Glutamatergic neuron (in vitro differentiated cells): Measurements from ENCODE around the gene HNF4A. TPM values are rescaled to one million over a fixed set of nuclear protein-coding genes. Genes with fewer than 3 reads are reported as not detected.
A peak's percentile ranks its signal among the peaks of the same experiment; 100 is the strongest.

Source experiments
- DNase-seq: peaks from one replicate; pipeline ENCODE4 v3.0.0; 2022
- H3K27ac Mint-ChIP-seq: one replicate; pipeline ENCODE4 v1.8.0; 2020; ENCODE audit warnings: mild to moderate bottlenecking, mixed read lengths, inconsistent platforms; ENCODE audit not compliant: unreplicated experiment
- H3K27me3 Mint-ChIP-seq: one replicate; pipeline ENCODE4 v1.8.0; 2020; ENCODE audit warnings: mild to moderate bottlenecking, moderate library complexity, mixed read lengths, inconsistent platforms; ENCODE audit not compliant: unreplicated experiment
- H3K36me3 Mint-ChIP-seq: one replicate; pipeline ENCODE4 v1.8.0; 2020; ENCODE audit warnings: mild to moderate bottlenecking, mixed read lengths, inconsistent platforms; ENCODE audit not compliant: unreplicated experiment
- H3K4me1 Mint-ChIP-seq: one replicate; pipeline ENCODE4 v1.8.0; 2020; ENCODE audit warnings: mild to moderate bottlenecking, low read depth, mixed read lengths, inconsistent platforms; ENCODE audit not compliant: unreplicated experiment
- H3K4me3 Mint-ChIP-seq: one replicate; pipeline ENCODE4 v1.8.0; 2020; ENCODE audit warnings: mild to moderate bottlenecking, mixed read lengths, inconsistent platforms; ENCODE audit not compliant: unreplicated experiment
- H3K9me3 Mint-ChIP-seq: one replicate; pipeline ENCODE4 v1.8.0; 2020; ENCODE audit warnings: mild to moderate bottlenecking, moderate library complexity, mixed read lengths, inconsistent platforms; ENCODE audit not compliant: unreplicated experiment
- total RNA-seq: library from RNA; stranded (reverse); fragmentation: NEBNext Ultra II Directional; extraction: Animal tissue kit (Norgen Biotek cat#: 25700); gene quantifications from one replicate; pipeline ENCODE4 v1.2.1, GENCODE V29; 2021; ENCODE audit not compliant: unreplicated experiment
- TF ChIP-seq, protein P1 (sequence below): fragments of 200-600 bp; sonication (generic); IDR thresholded peaks from one replicate; pipeline ENCODE4 v1.5.0; 2021; ENCODE audit not compliant: partially characterized antibody, unreplicated experiment

HNF4A gene
- total RNA-seq, 1 donor from 2014 or later, result not detected

DNA sequence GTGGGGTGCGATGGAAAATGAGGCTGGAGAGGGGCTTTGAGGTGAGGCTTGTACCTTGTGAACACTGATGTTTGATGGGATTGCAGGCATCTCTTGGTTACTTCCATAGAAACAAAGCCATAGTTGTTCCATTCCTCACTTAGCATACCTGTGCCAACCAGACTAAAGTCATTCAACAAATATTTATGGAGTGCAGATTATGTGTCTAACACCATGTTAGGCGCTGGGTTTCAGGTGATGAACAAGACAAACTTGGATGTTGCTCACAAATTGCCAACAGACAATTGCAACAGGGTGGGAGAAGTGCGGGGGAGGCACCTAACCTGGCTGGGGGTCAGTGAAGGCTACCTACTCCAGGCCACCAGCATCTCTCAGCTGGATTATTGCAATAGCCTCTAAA lies 121.7 kb downstream of the HNF4A start:
- peaks cover 4% of the 10 kb centered on the region for H3K27me3 Mint-ChIP-seq
- peaks cover 8% of the 10 kb centered on the region for H3K36me3 Mint-ChIP-seq
- peaks cover 3% of the 10 kb centered on the region for H3K4me1 Mint-ChIP-seq
- DNase-seq, result no peak
- peaks cover 2% of the 10 kb centered on the region for H3K9me3 Mint-ChIP-seq
- peak overlapping the region; percentile 93 for H3K4me3 Mint-ChIP-seq
- no peak overlapping the region for H3K27ac Mint-ChIP-seq
- TF ChIP-seq, protein P1, sequence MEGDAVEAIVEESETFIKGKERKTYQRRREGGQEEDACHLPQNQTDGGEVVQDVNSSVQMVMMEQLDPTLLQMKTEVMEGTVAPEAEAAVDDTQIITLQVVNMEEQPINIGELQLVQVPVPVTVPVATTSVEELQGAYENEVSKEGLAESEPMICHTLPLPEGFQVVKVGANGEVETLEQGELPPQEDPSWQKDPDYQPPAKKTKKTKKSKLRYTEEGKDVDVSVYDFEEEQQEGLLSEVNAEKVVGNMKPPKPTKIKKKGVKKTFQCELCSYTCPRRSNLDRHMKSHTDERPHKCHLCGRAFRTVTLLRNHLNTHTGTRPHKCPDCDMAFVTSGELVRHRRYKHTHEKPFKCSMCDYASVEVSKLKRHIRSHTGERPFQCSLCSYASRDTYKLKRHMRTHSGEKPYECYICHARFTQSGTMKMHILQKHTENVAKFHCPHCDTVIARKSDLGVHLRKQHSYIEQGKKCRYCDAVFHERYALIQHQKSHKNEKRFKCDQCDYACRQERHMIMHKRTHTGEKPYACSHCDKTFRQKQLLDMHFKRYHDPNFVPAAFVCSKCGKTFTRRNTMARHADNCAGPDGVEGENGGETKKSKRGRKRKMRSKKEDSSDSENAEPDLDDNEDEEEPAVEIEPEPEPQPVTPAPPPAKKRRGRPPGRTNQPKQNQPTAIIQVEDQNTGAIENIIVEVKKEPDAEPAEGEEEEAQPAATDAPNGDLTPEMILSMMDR, result no peak

DNA sequence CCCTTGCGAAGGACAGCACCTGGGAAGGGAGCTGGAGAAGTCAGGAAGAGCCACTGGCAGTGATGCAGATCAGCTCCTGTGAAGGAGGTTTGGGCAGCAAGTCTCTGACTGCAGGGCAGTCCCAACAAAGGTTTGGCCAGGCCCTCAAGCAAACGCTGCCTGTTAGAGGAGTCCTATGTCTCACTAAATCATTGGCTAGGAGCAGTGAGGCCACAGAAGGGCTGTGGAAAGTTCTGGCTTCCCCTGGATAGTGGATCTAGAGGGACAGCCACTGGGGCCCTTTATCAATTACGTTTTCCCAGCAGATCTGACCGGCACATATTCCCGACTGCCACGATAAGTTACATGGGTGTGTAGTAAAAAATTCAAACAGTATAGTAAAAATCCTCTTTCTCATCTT lies 122.7 kb downstream of the HNF4A start:
- Mint-ChIP-seq H3K36me3 (peaks cover 8% of the 10 kb centered on the region), H3K4me1 (peaks cover 3% of the 10 kb centered on the region), H3K9me3 (peaks cover 2% of the 10 kb centered on the region), H3K27ac (no peak overlapping the region), H3K27me3 (peaks cover 4% of the 10 kb centered on the region), H3K4me3 (peak overlapping the region; percentile 47)
- TF ChIP-seq, protein P1, result no peak
- DNase-seq, result no peak

DNA sequence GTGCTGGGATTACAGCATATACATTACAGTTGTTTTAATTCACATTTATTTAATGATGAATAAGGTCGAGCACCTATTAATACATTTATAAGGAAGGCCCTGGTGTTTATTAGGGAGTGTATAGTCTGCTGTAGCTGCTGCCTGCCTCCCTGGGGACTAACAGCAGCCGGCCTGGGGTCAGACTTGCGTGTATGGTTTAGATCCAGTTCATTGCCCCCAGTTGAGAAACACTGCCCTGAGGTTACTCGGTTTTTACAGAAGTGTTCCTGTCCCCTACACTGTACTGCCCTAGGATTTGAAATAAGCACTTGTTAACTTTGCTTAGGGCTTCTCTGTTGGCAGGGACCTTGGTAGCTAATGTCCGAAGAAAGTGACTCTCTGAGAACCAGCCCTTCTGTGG lies 124.1 kb downstream of the HNF4A start:
- Mint-ChIP-seq H3K27ac (no peak overlapping the region), H3K4me3 (no peak overlapping the region), H3K9me3 (peaks cover 2% of the 10 kb centered on the region), H3K27me3 (peaks cover 4% of the 10 kb centered on the region), H3K4me1 (peaks cover 3% of the 10 kb centered on the region), H3K36me3 (peaks cover 8% of the 10 kb centered on the region)
- TF ChIP-seq, protein P1, result no peak
- DNase-seq, result no peak

DNA sequence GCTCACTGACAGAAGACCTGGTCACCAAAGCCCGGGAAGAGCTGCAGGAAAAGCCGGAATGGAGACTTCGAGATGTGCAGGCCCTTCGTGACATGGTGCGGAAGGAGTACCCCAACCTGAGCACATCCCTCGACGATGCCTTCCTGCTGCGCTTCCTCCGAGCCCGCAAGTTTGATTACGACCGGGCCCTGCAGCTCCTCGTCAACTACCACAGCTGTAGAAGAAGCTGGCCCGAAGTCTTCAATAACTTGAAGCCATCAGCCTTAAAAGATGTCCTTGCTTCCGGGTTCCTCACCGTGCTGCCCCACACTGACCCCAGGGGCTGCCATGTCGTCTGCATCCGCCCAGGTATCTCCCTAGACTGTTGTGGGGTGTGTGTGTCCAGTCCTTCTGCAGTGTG lies 124.6 kb downstream of the HNF4A start:
- DNase-seq, result no peak
- Mint-ChIP-seq H3K36me3 (peaks cover 8% of the 10 kb centered on the region), H3K4me1 (peaks cover 1% of the 10 kb centered on the region), H3K9me3 (peaks cover 2% of the 10 kb centered on the region), H3K27me3 (peaks cover 3% of the 10 kb centered on the region), H3K27ac (no peak overlapping the region), H3K4me3 (no peak overlapping the region)
- TF ChIP-seq, protein P1, result no peak

DNA sequence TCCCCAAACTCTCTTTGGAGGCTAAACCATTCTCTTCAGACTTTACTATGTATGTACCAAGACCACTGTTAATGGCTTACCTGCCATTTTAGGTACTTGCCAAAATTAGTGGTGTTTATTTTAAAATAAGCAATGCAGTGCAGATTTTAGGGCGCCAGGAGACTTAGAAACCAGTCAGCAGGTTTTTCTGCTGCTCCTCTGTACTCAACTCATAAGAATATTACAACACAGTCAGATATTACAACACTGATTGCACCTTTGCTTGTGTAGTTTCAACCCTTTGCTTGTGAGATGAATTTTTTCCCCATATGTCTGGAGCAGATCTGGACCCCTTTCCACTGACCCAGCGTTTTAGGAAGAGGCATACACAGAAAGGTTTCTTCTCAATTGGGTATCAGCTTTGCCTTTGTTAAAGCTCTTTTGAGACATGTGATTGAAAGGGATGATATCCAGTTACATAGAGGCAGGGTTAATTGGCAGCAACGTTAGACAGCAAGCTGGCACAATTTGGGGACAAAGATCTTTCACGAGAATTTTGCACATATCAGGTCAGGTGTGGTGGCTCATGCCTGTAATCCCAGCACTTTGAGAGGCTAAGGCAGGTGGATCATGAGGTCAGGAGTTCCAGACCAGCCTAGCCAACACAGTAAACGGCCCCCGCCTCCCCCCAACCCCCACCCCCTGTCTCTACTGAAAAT lies 126.4 kb downstream of the HNF4A start:
- Mint-ChIP-seq H3K9me3 (peaks cover 2% of the 10 kb centered on the region), H3K27me3 (no peaks in the 10 kb centered on the region), H3K27ac (no peak overlapping the region), H3K4me1 (no peaks in the 10 kb centered on the region), H3K36me3 (peaks cover 8% of the 10 kb centered on the region), H3K4me3 (no peak overlapping the region)
- TF ChIP-seq, protein P1, result no peak
- DNase-seq, result no peak
